Mesendoderm (in vitro differentiated cells): Measurements from ENCODE around the gene SETD5.

Experiments used
- DNase-seq: peaks from one replicate; pipeline ENCODE4 v3.0.0; 2013
- H2AK5ac ChIP-seq: 2 replicates; pipeline ENCODE4 v1.6.1; 2013; ENCODE audit warnings: low read length, inconsistent platforms
- H2BK120ac ChIP-seq: 2 replicates; pipeline ENCODE4 v1.6.1; 2013; ENCODE audit warnings: low read depth, mild to moderate bottlenecking, low read length, moderate library complexity, mixed read lengths
- H2BK15ac ChIP-seq: replicated peaks from 2 replicates; pipeline ENCODE4 v1.6.1; 2013; ENCODE audit warnings: low read depth, mild to moderate bottlenecking, moderate library complexity
- H2BK5ac ChIP-seq: 2 replicates; pipeline ENCODE4 v1.6.1; 2013; ENCODE audit warnings: low read length, inconsistent platforms
- H3K18ac ChIP-seq: 2 replicates; pipeline ENCODE4 v1.6.1; 2013; ENCODE audit warnings: mild to moderate bottlenecking, low read length, mixed read lengths
- H3K23ac ChIP-seq: one replicate; pipeline ENCODE4 v1.6.1; 2013; ENCODE audit warnings: low read length
- H3K27ac ChIP-seq: 2 replicates; pipeline ENCODE4 v1.5.1; 2013; ENCODE audit warnings: low read depth, mild to moderate bottlenecking, inconsistent platforms, low read length, moderate library complexity
- H3K27me3 ChIP-seq: 2 replicates; pipeline ENCODE4 v1.6.1; 2013; ENCODE audit warnings: low read length, control low read depth, mild to moderate bottlenecking, inconsistent platforms; ENCODE audit not compliant: insufficient read depth, poor library complexity
- H3K36me3 ChIP-seq: 2 replicates; pipeline ENCODE4 v1.6.1; 2013; ENCODE audit warnings: low read length, inconsistent platforms; ENCODE audit not compliant: control insufficient read depth, insufficient read depth
- H3K4ac ChIP-seq: one replicate; pipeline ENCODE4 v1.6.1; 2013; ENCODE audit warnings: low read depth, mild to moderate bottlenecking, low read length, moderate library complexity
- H3K4me1 ChIP-seq: 2 replicates; pipeline ENCODE4 v1.6.1; 2013; ENCODE audit warnings: low read depth, low read length, inconsistent platforms; ENCODE audit not compliant: control insufficient read depth
- H3K4me2 ChIP-seq: 2 replicates; pipeline ENCODE4 v1.6.1; 2013; ENCODE audit warnings: low read length
- H3K4me3 ChIP-seq: 2 replicates; pipeline ENCODE4 v1.5.1; 2013; ENCODE audit warnings: mild to moderate bottlenecking, low read length
- H3K56ac ChIP-seq: one replicate; pipeline ENCODE4 v1.6.1; 2013; ENCODE audit warnings: low read length
- H3K79me1 ChIP-seq: 2 replicates; pipeline ENCODE4 v1.6.1; 2013; ENCODE audit warnings: low read length, inconsistent platforms
- H3K79me2 ChIP-seq: 2 replicates; pipeline ENCODE4 v1.6.1; 2013; ENCODE audit warnings: mild to moderate bottlenecking, low read length; ENCODE audit not compliant: control insufficient read depth, insufficient read depth
- H3K9ac ChIP-seq: 2 replicates; pipeline ENCODE4 v1.6.1; 2013; ENCODE audit warnings: low read length, inconsistent platforms
- H4K5ac ChIP-seq: one replicate; pipeline ENCODE4 v1.6.1; 2013; ENCODE audit warnings: low read length
- H4K8ac ChIP-seq: one replicate; pipeline ENCODE4 v1.6.1; 2013; ENCODE audit warnings: low read depth, mild to moderate bottlenecking, control low read depth, low read length, moderate library complexity
- WGBS: extraction: QIAGEN DNeasy Blood & Tissue Kit; methylation state at CpG from one replicate; pipeline ENCODE4 v1.1.7; 2013; ENCODE audit warnings: low lambda C conversion rate, missing lambda C conversion rate; ENCODE audit not compliant: insufficient coverage; ENCODE audit errors: extremely low coverage; 5-methylcytosine and 5-hydroxymethylcytosine counted together

The SETD5 gene

DNA sequence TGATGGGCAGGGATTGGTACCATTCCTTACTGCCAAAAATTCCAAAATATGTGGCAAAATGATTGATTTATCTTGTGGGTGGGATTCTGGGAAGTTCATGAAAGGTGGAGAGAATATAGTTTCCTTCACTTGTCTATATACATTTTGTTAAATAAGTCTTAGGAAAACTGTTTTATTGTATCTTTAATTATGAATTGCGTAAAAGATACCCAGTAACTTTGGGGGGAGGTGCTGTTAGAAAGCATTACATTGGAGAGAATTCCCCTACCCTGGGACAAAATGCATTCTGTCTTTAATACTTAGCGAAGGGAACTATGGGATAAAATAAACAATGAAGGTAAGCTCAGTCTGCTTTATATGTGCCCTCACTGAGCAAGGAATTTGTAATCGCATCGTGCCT, 4.6 kb downstream of the SETD5 start:
- Histone ChIP-seq H2BK15ac (no peak overlapping the region), H3K36me3 (no peaks in the 10 kb centered on the region), H3K23ac (no peak overlapping the region), H3K27ac (peak overlapping the region; percentile 75), H3K4ac (no peak overlapping the region), H3K4me3 (no peak overlapping the region), H3K27me3 (no peaks in the 10 kb centered on the region), H3K18ac (no peak overlapping the region), H3K4me1 (peaks cover 6% of the 10 kb centered on the region), H2BK120ac (no peak overlapping the region), H3K4me2 (peak overlapping the region; percentile 65), H3K9ac (peak overlapping the region; percentile 66), H4K8ac (no peak overlapping the region), H4K5ac (no peak overlapping the region), H2AK5ac (no peak overlapping the region), H3K79me2 (peaks cover 75% of the 10 kb centered on the region), H3K56ac (peak overlapping the region; percentile 59), H3K79me1 (no peaks in the 10 kb centered on the region), H2BK5ac (no peak overlapping the region)
- no peak for DNase-seq
- no CpG with 5 or more reads among the region's 4 CpGs for WGBS

- Histone ChIP-seq H2BK5ac (no peak overlapping the region), H3K79me1 (no peaks in the 10 kb centered on the region), H3K9ac (peak overlapping the region; percentile 66), H3K27me3 (no peaks in the 10 kb centered on the region), H4K5ac (no peak overlapping the region), H2AK5ac (no peak overlapping the region), H3K4me2 (peak overlapping the region; percentile 65), H3K79me2 (peaks cover 81% of the 10 kb centered on the region), H3K4me1 (peaks cover 6% of the 10 kb centered on the region), H4K8ac (no peak overlapping the region), H3K23ac (no peak overlapping the region), H3K4ac (no peak overlapping the region), H2BK120ac (no peak overlapping the region), H3K18ac (peak overlapping the region; percentile 60), H3K56ac (peak overlapping the region; percentile 59), H3K27ac (peak overlapping the region; percentile 75), H3K36me3 (no peaks in the 10 kb centered on the region), H2BK15ac (no peak overlapping the region), H3K4me3 (no peak overlapping the region)
- WGBS = no CpG with 5 or more reads among the region's 3 CpGs
- DNase-seq = peak; percentile 95
Observed at GRCh38 chr3:9402410-9403228, 5.2 kb downstream of the SETD5 start.

DNA sequence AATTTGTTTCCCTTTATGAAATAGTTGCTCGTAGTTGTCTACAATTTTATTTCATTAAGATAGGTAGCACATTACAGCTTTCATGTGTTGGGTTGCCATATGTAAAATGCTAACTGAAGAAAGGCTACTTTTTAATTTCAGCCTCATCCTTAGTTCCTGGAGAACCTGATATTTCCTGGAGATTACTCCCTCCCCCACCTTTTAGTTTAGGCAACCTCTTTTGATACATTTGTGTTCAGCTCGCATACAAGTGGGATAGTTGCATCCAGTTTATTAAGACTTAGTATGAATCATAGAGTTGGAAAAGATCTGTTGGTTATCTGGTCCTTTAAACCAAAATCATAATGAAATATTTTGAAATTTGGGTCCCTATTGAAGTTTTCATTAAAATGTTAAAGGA, 6.0 kb downstream of the SETD5 start:
- Histone ChIP-seq H3K27ac (no peak overlapping the region), H3K4me1 (peaks cover 6% of the 10 kb centered on the region), H2BK15ac (no peak overlapping the region), H3K79me1 (no peaks in the 10 kb centered on the region), H3K79me2 (peaks cover 81% of the 10 kb centered on the region), H3K27me3 (no peaks in the 10 kb centered on the region), H4K8ac (no peak overlapping the region), H3K9ac (peak overlapping the region; percentile 36), H3K4ac (no peak overlapping the region), H3K23ac (no peak overlapping the region), H3K36me3 (no peaks in the 10 kb centered on the region), H4K5ac (no peak overlapping the region), H3K4me3 (no peak overlapping the region), H2AK5ac (no peak overlapping the region), H2BK5ac (no peak overlapping the region), H3K56ac (peak overlapping the region; percentile 30), H2BK120ac (no peak overlapping the region), H3K4me2 (peak overlapping the region; percentile 11), H3K18ac (no peak overlapping the region)
- WGBS = no CpG with 5 or more reads among the region's 2 CpGs
- no peak for DNase-seq

DNA sequence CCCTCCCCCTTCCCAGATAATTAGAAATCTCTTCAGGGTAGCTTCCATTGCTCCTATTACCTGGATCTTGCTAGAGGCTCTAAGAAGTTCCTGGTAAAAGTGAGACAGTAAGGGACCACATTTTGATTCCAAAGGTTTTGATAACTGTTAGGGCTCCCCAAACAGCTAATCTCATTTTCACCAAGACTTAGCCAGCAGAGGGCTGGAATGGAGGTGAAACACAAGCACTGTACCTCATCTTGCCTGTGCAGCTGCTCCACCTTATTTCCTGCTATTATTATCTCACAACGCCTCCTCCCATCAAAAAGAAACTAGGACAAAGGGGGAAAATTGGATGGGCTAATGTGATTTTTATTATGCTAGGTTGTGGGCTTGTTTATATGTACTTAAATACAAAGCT, 7.3 kb downstream of the SETD5 start:
- Histone ChIP-seq H3K56ac (peak overlapping the region; percentile 37), H4K5ac (no peak overlapping the region), H3K4me3 (no peak overlapping the region), H3K27me3 (no peaks in the 10 kb centered on the region), H2BK15ac (no peak overlapping the region), H3K4ac (no peak overlapping the region), H3K4me2 (peak overlapping the region; percentile 16), H3K4me1 (peaks cover 6% of the 10 kb centered on the region), H3K79me2 (peaks cover 79% of the 10 kb centered on the region), H3K18ac (no peak overlapping the region), H2BK5ac (no peak overlapping the region), H2BK120ac (no peak overlapping the region), H2AK5ac (no peak overlapping the region), H3K79me1 (no peaks in the 10 kb centered on the region), H4K8ac (no peak overlapping the region), H3K36me3 (no peaks in the 10 kb centered on the region), H3K9ac (peak overlapping the region; percentile 30), H3K27ac (no peak overlapping the region), H3K23ac (no peak overlapping the region)
- no CpG with 5 or more reads among the region's 1 CpG for WGBS
- DNase-seq = no peak

DNA sequence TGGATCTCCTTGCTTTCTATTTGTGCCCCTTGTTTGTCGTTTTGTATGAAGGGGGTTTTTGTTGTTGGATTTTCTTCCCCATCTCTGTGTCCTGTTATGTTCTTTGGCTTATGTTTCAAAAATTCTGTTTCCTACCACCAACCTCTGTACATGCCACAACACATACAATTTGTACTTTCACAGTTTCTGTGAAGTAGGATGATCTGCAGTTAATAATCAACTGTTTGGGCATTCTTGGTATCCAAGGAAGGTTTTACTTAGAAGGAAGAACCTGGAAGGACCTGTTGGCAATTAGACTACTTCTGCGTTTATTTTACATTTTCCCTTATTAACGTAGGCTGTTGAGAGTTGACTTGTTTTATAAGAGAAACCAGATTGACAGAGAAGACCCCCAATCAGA, 8.3 kb downstream of the SETD5 start:
- H3K79me2 ChIP-seq = peaks cover 81% of the 10 kb centered on the region
- no CpG with 5 or more reads among the region's 3 CpGs for WGBS
- no peak overlapping the region for H3K23ac ChIP-seq
- no peak overlapping the region for H3K4me2 ChIP-seq
- no peak overlapping the region for H3K4ac ChIP-seq
- no peaks in the 10 kb centered on the region for H3K27me3 ChIP-seq
- no peaks in the 10 kb centered on the region for H3K79me1 ChIP-seq
- H3K56ac ChIP-seq = no peak overlapping the region
- H3K27ac ChIP-seq = no peak overlapping the region
- H3K9ac ChIP-seq = no peak overlapping the region
- no peak for DNase-seq
- H2AK5ac ChIP-seq = no peak overlapping the region
- no peak overlapping the region for H2BK120ac ChIP-seq
- peaks cover 6% of the 10 kb centered on the region for H3K4me1 ChIP-seq
- no peak overlapping the region for H4K5ac ChIP-seq
- no peak overlapping the region for H4K8ac ChIP-seq
- H3K36me3 ChIP-seq = no peaks in the 10 kb centered on the region
- H3K4me3 ChIP-seq = no peak overlapping the region
- H2BK5ac ChIP-seq = no peak overlapping the region
- no peak overlapping the region for H2BK15ac ChIP-seq
- no peak overlapping the region for H3K18ac ChIP-seq
